ENCODE data around the gene CRACR2A.

The CRACR2A gene

GRCh38 chr12:3593906-3594483 lies 158.9 kb downstream of the CRACR2A start:
- DNase-seq (ENCODE audit: extremely low read depth, low read depth): no peak
- TF ChIP-seq CTCF (IDR thresholded peaks at IDR 0.05; ENCODE audit: low read depth, low read length): no peak

DNA sequence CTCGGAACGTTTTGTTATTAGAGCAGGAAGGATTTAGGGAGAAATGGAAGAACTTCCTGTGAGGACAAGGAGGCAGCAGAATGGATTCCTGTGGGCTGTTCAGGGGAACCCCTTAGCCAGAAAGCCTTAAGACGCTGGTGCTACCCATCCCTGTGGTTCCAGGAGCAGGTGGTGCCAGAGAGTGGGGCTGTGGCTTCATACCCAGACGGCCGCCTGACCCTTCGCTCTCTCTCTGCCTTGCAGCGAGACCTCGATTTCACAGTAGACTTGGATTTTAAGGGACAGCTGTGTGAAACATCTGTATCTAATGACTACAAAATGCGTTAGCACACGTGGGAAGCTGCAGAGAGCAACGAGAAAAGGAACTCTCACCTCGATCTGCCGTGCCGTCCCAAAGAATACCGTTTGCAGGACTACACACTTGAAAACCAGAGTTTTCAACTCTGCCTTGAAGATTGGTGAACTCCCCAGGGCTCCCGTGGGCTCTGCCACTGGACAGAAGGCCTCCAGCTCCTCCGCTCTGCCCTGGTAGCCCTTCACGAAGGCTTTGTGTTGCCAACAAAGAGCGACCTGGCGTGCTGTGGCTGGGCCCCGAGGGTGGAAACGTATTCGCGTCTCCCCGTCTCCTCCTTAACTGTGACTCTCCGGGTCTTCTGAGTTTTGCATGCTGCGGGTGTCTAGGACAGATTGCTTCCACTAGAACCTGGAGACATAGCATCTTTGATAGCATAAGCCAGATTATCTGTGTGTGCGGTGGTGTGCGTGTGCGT lies 159.9 kb downstream of the CRACR2A start:
- TF ChIP-seq CTCF (IDR thresholded peaks at IDR 0.05; ENCODE audit: low read depth, low read length): no peak
- no peak for DNase-seq (ENCODE audit: extremely low read depth, low read depth)

GRCh38 chr12:3589745-3590144 lies 163.2 kb downstream of the CRACR2A start:
- no peak for TF ChIP-seq CTCF (IDR thresholded peaks at IDR 0.05; ENCODE audit: low read depth, low read length)
- DNase-seq (ENCODE audit: extremely low read depth, low read depth): no peak

DNA sequence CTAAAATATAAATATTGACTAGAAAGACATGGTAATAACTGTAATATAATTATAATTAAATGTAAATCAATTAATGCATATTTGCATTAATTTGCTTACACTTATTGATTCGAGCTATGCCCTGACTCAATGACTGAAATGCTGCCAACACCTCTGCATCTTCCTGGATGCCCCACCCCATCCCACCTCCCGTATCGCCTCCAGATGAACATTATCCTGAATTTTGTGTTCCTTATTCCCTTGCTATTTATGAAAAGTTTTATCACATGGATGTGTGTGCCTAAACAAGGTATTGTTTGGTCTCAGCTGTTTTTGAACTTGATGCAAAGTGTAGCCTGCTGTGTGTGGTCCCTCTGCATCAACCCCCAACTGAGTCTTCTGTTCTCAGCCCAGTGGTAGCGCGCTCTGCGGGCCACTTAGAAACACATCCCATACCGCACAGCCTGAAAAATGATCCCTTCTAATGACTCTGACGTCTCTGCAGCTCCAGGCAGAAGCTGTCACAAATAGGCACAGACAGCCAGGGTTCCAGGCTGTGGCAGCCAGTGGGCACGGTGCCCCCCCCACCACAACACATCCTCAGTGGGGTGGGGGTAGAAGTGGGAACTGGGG lies 165.4 kb downstream of the CRACR2A start:
- no peak for DNase-seq (ENCODE audit: extremely low read depth, low read depth)
- TF ChIP-seq CTCF (IDR thresholded peaks at IDR 0.05; ENCODE audit: low read depth, low read length): no peak

GRCh38 chr12:3583656-3584334 lies 169.1 kb downstream of the CRACR2A start:
- TF ChIP-seq CTCF (IDR thresholded peaks at IDR 0.05; ENCODE audit: low read depth, low read length): no peak
- no peak for DNase-seq (ENCODE audit: extremely low read depth, low read depth)

DNA sequence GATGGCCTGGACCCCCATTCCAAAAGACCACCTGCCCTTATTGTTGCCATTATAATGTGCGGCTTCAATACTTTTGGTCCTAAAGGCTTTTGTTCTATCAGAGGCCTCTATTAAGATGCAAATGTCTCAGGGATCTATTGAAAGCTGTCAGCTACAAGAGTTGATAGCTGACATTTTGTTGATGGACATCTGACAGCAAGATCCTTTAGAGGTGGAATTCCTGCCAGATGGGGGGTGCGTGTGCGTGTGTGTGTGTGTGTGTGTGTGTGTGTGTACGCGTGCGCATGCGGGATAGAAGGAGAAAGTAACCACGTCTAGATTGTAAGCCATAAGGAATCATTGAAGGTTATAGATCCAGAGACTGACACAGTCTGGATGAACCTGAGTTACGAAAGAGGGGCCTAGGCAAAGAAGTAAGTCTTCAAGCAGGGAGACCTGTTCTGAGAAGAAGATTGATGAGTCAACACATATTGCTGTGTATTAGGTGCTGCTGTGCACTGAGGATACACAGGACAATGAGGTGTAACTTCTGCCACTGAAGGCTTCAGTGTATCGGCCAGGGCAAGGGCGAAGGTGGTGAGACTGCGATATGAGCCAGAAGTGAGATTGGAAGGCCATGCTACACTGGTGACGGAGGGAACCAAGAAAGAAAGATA lies 172.7 kb downstream of the CRACR2A start:
- no peak for DNase-seq (ENCODE audit: extremely low read depth, low read depth)
- no peak for TF ChIP-seq CTCF (IDR thresholded peaks at IDR 0.05; ENCODE audit: low read depth, low read length)
